LNCaP clone FGC (cell line): ENCODE data around the gene HSP90AA1.
A peak's percentile ranks its signal among the peaks of the same experiment; 100 is the strongest.

Source experiments
- DNase-seq: peaks from one replicate; pipeline ENCODE4 v3.0.0-alpha.2; 2011; ENCODE audit warnings: low read depth
- H3K4me3 ChIP-seq: 2 replicates; pipeline ENCODE4 v1.5.1; 2011; ENCODE audit warnings: mild to moderate bottlenecking, low read depth, low read length, control low read depth
- CTCF ChIP-seq: IDR thresholded peaks from 2 replicates; pipeline ENCODE4 v1.5.1; 2012; ENCODE audit warnings: mild to moderate bottlenecking; ENCODE audit not compliant: control insufficient read depth, insufficient read depth; ENCODE audit errors: extremely low read depth

HSP90AA1 gene

GRCh38 chr14:102103062-102103695 is 16.3 kb upstream of the HSP90AA1 start:
- H3K4me3 ChIP-seq: no peak overlapping the region
- DNase-seq: no peak
- no peak for TF ChIP-seq CTCF

GRCh38 chr14:102097441-102098135 is 10.7 kb upstream of the HSP90AA1 start:
- no peak for DNase-seq
- TF ChIP-seq CTCF: no peak
- H3K4me3 ChIP-seq: no peak overlapping the region

GRCh38 chr14:102096569-102097188 is 9.8 kb upstream of the HSP90AA1 start:
- peak; percentile 81 for TF ChIP-seq CTCF
- peak; percentile 63 for DNase-seq
- no peak overlapping the region for H3K4me3 ChIP-seq

- no peak for DNase-seq
- H3K4me3 ChIP-seq: no peak overlapping the region
- TF ChIP-seq CTCF: no peak
These were observed 9.2 kb upstream of the HSP90AA1 start for GRCh38 chr14:102095871-102096568.

- no peak overlapping the region for H3K4me3 ChIP-seq
- DNase-seq: no peak
- TF ChIP-seq CTCF: no peak
These were observed 8.5 kb upstream of the HSP90AA1 start for GRCh38 chr14:102095231-102095870.

GRCh38 chr14:102094101-102094500 is 7.3 kb upstream of the HSP90AA1 start:
- H3K4me3 ChIP-seq: no peak overlapping the region
- TF ChIP-seq CTCF: no peak
- no peak for DNase-seq
